Right renal pelvis (tissue), 4 donors: Measurements from ENCODE around the gene INPP5A. TPM values are rescaled to one million over a fixed set of nuclear protein-coding genes. Genes with fewer than 3 reads are reported as not detected.

Source experiments
- DNase-seq, 4 donors: peaks; one replicate each; pipeline ENCODE4 v3.0.0-alpha.2; 2013; ENCODE audit warnings: low read depth in 4 of 4, low spot score in 3 of 4, missing footprints in 1 of 4
- polyA plus RNA-seq, 4 donors: library from polyadenylated mRNA; unstranded; fragments of 120-200 nt; gene quantifications; one replicate each; pipeline ENCODE4 v1.2.1, GENCODE V29; 2013; ENCODE audit not compliant: insufficient read length in 4 of 4

The INPP5A gene
- polyA plus RNA-seq, 4 donors: 32.2 to 39.1 (median 36.2) TPM

DNA sequence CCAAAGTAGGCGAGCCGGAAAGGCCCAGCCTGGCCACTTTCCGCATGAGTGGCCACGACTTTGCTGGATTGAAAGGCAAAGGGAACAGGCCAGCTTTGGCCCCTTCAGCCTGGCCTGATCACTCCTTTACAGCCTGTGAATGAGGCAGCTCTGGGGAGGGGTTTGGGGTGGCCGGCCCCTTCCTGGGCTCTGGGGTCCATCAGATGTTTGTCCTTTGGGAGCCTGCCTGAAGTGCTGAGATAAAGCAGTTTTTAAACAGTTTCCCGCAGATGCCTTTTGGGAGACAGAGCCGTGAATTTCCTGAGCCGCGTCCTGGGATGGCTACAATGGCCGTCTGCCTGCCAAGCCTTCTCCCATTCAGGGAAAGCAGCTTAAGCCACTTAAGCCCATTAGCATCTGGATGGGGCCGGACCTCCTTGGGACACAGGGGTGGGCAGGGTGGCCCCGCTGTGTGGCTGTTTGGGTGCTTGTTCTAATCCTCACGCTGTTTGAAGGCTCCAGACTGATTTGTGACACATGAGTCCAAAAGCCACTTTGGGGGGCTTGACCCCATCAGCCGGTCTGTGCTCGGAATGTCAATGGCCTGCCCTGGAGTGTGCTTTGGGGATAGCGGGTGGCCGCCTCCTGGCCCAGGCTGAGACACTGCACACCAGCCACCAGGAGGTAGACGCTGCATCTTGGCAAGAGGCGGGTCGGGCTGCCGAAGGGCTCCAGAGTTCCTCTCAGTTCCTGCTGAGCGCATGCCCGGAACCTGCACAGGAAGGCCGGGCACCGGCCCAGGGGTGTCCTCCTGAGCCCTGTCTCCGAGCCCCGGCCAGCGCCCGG is 209.4 kb downstream of the INPP5A start:
- no peak for DNase-seq

DNA sequence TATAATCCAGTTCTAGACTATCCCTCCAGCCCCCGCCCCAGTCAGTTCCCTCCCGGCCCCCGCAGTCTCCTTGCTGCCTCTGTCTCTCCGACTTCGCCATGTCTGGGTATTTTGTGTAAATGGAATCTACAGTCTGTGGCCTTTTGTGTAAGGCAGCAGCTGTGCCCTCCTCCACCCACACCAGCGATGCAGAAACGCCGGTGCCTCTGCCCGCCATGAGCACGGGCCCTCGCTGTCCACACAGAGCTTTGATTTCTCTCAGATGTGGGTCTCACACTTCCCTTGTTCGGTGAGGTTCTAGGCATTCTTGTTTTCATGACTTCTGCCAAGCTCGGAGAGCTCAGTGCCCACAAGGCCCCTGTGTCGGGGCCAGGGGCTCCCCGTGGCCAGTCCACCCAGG is 210.5 kb downstream of the INPP5A start:
- DNase-seq: no peak

DNA sequence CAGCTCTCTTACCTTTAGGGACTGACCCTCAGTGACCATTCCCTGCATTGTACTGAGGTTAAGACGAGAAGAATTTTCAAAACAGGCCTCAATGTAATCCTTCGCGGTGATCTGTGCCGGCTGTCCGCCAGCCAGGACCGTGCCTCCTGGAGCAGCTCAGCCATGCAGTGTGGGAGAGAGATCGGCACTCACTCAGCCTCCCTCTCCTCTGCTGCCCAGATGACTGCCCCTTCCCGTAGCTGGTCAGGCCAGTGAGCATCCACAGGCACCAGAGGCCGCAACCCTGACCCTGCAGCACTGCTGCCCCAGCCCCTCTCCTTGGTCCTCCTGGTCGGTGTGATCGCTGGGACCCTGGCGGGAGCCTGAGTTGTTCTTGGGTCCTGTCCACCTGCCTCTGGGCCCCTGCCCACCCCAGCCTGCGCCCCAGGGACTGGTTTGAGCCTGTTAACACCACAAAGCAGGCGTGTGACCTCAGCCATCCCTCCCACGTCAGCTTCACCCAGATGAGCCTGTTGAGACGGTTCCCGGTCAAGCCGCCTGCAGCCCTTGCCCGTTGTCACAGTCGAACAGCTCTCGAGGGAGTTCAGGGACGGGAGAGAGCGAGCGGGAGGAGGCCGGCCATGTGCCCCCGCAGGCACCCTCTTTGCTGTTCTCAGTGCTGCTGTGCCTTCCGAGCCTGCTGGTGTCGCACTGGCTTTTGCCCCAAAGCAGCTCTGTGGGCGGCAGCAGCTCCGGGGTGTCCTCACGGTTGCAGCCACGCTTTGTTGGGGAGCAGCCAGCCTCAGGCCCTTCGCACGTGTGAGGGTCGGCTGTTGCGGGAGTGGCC is 211.2 kb downstream of the INPP5A start:
- peak in 3 of 4 donors; percentile 18 to 58 (median 44) for DNase-seq

DNA sequence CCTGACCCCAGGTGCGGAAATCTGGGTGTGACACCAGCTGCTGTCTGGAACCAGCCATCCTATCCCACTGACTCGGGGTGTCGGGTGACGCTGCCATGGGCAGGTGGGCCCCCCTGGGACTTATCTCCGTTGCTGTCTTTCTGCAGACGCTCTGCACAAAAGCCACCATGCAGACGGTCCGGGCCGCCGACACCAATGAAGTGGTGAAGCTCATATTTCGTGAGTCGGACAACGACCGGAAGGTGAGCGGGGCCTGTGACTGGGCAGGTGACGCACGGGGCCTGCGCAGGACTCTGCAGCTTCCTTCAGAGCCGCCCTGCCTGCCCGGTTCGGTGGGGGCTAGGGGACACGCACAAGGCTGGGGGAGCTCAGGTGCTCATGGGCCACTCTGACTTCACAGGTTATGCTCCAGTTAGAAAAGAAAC is 211.8 kb downstream of the INPP5A start:
- no peak for DNase-seq

DNA sequence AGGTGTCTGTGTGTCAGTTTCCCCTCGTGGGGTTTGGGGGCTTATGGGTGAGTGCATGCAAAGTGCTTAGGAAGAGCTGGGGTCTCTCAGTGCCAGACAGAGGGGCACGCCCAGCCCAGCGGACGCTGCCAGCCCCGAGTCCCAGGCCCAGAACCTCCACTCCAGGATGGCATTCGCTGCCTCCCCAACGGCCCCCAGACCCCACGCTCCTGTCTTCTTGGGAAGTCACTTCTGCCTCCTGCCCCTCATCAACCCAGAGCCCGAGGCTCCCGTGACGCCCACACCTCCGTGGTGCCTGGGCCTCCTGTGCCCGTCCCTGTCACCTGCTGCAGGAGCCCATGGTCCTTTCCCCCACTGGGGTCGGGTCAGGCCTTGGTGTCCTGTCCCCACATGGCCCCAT is 213.3 kb downstream of the INPP5A start:
- DNase-seq: no peak

DNA sequence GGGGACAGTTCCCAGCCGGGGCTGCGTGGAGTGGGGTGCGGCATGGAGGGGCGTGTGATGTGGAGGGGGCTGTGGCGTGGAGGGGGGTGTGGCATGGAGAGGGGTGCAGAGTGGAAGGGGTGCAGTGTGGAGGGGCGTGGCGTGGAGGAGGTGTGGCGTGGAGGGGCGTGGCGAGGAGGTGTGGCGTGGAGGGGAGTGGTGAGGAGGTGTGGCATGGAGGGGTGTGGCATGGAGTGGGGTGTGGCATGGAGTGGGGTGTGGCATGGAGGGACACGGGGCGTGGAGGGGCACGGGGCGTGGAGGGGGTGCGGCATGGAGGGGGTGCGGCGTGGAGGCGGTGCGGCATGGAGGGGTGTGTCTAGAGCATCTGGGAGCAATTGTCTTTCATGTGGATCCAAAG is 214.8 kb downstream of the INPP5A start:
- no peak for DNase-seq

DNA sequence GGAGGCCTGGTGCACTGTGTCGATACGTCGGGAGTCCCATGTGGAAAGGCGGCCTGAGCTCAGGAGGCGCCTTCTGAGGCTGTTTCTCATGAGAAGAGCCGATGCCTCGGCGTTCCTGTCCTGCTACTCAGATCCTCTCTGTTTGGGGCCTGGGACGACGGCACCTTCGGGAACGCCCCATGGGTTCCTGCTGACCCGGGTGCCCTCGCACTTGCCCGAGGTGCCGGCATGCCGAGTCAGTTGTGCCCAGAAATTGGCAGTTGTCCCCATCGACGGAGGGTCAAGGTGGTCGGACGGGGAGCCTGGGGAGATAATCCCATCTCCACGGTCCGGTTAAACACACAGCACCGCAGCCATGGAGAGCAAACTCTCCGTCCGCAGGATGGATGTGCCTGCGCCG is 215.4 kb downstream of the INPP5A start:
- no peak for DNase-seq

DNA sequence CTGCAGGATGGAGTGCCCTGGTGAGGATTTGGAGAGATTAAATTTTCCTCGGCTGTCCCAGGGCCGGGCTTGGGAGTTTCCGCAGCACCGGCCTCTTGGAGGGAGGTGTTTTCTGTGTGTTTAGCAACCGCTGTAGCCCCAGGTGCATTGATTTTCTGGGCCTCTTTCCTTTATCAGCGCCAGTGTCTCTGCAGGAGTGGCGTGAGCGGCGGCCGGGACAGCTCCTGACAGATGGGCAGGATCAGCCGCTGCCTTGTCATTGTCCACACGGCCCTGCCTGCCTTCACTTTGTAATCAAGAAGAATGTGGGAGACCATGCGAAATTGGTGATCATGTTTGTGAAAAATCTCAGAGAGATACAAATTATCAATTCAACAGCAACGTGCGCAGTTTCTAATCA is 216.0 kb downstream of the INPP5A start:
- no peak for DNase-seq

DNA sequence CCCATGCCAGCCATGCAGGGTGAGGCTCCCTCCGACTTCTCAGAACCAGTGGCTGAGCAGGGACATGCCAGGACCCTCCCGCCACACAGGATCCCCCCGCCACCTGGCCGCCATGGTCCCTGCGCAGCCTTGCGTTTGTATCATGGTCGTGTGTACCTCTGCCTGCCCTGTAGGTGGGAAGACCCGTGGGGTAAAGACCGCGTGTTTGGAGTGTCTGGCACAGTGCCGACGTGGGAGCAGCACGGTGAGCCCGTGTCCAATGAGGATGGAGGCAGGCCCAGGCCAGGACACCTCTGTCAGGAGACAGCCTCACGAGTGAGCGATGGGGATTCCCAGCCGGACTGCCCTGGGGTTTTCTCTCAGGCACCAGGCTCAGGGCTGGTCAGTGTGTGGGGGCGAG is 216.5 kb downstream of the INPP5A start:
- no peak for DNase-seq

DNA sequence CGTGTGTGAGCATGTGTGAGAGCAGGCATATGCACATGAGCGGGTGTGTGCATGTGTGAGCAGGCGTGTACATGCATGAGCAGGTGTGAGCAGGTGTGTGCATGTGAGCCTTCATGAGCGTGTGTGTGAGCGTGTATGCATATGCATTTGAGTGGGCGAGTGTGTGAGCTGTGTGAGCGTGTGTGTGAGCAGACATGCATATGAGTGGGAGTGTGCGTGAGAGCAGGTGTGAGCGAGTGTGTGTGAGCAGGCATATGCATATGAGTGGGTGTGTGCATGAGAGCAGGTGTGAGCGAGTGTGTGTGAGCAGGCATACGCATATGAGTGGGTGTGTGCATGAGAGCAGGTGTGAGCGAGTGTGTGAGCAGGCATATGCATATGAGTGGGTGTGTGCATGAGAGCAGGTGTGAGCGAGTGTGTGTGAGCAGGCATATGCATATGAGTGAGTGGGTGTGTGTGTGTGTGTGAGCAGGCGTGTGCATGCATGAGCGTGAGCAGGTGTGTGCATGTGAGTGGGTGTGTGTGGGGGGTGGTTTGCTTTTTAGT is 217.7 kb downstream of the INPP5A start:
- no peak for DNase-seq

DNA sequence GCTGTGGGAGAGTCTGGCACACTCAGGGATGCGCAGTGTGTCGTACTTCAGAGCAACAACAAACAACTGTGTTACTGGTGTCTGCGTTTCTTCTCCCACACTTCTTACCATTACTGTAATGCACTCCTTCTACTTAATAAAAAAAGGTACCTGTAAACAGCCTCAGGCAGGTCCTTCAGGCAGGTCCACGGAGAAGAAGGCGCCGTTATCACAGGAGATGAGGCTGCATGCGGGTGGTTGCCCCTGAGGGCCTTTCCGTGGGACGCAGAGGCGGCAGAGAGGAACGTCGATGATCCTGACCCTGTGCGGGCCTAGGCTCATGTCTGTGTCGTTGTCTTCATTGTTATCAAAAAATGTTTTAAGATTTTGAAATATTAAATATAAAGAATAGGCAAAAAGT is 219.0 kb downstream of the INPP5A start:
- no peak for DNase-seq

DNA sequence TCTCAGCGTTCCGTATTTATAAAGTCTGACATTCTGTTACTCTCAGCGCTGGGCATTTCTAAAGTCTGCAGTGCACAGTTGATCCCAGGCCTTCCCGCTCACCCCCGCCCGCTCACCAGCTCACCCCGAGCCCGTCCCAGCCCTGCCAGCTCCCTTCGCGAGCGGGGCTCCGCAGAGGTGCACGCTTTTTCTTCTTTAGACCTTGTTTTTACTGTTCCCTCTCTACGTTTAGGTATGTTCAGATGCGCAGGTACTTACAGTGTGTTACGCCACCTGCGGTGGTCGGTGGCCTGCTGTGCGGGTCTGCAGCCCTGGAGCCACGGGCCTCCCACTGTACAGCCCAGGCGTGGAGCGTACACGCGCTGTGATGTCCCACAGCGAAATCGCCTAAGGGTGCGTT is 219.6 kb downstream of the INPP5A start:
- DNase-seq: no peak

DNA sequence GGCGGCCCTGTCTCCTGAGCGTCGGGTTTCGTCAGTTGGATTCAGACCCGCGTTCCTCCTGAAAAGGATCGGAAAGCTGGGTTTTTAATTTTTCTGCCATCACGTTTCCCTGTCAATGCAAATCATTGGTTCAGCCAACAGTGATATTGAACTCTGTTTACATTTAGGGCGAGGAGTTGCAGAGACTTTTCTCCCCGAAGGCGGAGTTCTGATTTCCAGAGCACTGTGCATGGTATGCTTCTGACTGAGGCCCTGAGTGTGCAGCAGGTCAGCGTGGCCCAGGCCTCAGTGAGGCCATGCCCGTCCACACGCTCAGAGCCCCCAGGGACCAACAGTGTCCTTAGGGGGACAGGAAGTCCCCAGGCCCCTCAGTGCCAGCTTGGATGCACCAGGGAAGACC is 221.3 kb downstream of the INPP5A start:
- no peak for DNase-seq

DNA sequence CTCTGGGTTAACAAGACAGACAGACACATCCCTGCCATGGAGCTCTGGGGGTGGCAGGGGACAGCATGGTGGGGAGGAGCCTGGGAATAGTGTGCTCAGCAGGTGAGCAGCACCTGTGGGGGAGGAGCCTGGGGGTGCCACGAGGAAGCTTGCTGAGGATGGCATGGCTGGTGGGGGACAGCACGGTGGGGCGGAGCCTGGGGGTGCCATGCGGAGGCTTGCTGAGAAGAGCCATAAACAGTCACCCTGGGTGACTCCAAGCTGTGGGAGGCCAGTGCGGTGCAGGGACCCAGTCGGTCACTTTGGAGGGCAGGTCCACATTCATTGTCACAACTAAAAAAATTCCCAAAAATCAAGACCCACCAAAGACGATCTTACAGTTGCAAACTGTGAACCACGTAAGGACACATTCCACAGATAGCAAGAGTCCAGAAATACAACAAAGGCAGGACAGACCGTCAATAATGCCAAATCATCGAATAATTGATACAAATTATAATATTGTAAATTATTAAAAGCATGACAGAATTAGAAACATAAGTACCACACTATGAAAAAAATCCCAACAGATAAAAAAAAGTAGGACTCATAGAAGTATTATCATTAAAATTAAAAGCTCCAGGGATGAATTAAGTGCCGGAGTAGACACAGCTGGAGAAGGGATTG is 223.9 kb downstream of the INPP5A start:
- no peak for DNase-seq

DNA sequence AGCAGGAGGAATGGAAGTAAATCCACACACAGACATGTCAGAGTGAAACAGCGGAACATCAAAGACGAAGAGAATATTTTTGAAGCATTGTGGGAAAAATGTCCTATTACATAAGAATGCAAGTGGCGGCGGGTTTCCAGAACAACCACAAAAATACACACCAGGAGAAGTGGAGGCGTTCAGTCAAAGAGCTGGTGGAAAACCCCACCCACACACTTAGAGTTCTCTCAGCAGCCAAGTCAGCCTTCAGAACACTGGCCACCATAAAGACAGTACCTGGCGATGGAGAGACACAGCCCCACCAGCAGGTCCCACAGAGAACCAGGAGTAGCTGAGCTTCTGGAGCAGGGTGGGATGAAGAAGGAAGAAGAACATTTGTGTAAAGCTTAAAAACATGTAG is 224.7 kb downstream of the INPP5A start:
- DNase-seq: no peak

DNA sequence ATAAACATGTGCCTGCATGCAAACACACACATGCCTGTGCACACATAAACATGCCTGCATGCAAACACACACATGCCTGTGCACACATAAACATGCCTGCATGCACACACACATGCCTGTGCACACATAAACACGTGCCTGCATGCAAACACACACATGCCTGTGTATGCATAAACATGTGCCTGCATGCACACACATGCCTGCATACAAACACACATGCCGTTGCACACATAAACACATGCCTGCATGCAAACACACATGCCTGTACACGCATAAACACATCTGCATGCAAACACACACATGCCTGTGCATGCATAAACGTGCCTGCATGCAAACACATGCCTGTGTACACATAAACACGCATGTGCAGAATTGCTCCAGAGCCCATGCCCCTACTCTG is 226.0 kb downstream of the INPP5A start:
- DNase-seq: no peak

DNA sequence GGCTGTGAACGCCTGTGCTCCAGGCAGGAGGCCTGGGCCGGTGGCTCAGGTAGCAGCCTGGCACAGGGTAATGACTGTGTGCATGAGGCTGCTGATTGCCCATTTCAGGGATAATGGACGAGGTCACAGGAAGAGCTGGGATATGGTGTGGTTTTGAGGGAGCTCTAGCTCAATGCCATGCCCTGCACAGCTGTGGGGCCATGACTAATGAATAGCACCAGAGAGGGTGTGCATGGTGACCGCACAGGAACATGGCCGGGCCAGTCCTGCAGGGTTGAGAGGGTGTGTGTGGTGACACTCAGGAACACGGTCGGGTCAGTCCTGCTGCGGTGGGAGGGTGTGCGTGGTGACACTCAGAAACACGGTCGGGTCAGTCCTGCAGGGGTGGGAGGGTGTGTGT is 226.5 kb downstream of the INPP5A start:
- DNase-seq: no peak

DNA sequence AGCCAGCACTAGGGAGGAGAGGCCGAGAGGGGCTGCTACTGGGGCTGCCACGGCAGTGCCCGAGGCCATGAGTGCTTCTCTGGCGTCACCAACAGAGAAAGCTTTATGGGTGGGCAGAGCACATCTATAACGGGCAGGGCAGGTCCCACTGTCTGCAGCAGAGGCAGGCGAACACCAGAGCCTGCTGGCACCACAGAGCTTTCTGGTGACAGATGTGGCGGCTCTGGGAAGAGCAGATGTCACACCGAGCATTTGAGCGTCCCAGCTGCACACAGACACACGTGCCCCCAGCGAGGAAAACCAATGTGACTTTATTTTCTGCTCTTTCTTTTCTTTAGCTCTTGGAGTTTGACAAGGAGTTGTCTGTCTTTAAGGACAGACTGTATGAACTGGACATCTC is 227.8 kb downstream of the INPP5A start:
- no peak for DNase-seq

DNA sequence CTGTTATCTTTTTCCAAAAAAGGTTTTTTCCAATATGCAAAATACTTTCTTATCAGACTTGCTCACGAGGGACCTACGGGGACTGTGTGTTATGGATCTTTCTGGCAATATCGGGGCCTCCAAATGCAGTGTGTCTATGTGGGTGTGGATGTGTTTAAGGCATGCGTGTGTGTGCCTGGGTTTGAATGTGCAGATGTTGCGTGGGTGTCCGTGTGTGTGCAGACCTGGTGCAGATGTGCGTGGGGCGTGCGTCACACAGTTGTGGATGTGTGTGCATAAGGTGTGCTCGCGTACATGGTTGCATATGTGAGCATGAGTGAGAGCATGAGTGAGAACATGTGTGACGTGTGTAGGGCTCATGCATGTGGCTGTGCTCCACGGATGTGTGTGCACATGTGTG is 228.7 kb downstream of the INPP5A start:
- DNase-seq: no peak

DNA sequence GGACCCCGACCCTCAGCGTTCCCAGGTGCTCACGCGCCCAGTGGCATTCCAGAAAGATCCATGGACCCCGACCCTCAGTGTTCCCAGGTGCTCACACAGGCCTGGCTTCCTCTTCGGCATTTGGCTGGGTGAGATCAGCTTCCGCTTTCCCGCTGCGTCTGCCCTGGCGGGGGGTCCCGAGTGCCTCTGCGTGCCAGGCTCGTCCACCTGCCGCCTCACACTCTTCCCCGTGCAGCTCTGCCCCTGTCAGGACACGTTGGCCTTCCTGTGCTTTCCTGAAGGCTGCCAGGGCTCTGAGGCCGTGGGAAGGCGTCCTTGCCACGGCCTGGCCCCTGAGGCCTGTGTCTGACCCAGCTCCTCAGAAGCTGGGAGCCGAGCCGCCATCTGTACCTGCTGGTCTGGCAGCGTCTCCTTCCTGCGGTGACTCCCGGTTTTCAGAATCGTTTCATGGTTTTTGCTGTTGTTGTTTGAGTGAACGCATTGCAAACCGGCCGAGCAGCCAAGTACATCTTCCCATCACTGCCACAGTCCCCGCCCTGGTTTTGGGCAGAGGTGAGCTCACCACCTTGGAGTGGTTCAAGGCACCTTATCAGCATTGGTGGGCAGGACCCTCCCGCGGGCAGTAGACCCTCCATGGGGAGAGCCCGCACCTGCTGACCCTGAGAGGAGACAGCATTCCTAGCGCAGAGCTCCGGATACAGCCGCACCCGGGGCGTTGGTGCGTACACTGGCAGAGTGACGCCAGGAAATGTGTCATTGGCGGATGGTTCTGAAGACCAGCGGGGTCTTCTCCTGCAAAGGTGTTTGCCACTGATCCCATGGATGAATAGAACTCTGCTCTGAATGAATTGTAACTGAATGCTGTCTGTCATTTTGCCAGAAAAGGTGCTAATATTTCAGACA is 231.0 kb downstream of the INPP5A start:
- no peak for DNase-seq
